ENCODE measurements around the gene LMBR1L.
"Not testable (repeated sequence)": the region's sequence is repeated elsewhere in the genome, so short reads cannot be mapped to it uniquely, and the experiment has no call there.

Gene LMBR1L

DNA sequence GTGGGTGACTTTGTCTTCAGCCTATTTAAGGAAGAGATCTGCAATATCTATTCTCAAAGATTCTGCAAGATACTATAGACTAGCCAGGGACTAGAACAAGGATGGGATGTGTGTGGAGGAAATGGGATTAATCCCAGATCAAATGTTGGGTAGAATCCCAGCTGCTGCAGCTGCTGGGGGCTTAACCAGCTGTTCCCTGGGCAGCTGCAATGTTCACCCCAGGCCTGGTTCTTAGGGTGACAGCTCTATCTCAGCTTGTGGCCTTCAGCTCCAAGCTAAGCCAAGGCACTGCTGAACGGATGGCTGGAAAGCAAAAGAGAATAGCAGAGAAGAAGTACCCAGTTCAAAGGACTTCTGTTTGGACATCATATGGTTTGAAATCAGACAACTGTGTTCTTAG is 30.9 kb downstream of the LMBR1L start:
- Histone ChIP-seq H3K27me3 (ENCODE audit: control insufficient read depth, insufficient read depth, low read length) (peaks cover 4% of the 10 kb centered on the region; the same call in 1 of the 2 replicates), H3K9ac (ENCODE audit: low read depth, low read length) (no peak overlapping the region), H3K4me3 (ENCODE audit: low read depth, low read length) (no peak overlapping the region), H3K9me3 (ENCODE audit: control insufficient read depth, insufficient read depth, low read length) (no peaks in the 10 kb centered on the region), H3K36me3 (ENCODE audit: control insufficient read depth, insufficient read depth, low read length) (no peaks in the 10 kb centered on the region), H3K27ac (ENCODE audit: low read depth, low read length) (no peak overlapping the region), H3K4me1 (ENCODE audit: control insufficient read depth, insufficient read depth, low read length) (no peaks in the 10 kb centered on the region)

DNA sequence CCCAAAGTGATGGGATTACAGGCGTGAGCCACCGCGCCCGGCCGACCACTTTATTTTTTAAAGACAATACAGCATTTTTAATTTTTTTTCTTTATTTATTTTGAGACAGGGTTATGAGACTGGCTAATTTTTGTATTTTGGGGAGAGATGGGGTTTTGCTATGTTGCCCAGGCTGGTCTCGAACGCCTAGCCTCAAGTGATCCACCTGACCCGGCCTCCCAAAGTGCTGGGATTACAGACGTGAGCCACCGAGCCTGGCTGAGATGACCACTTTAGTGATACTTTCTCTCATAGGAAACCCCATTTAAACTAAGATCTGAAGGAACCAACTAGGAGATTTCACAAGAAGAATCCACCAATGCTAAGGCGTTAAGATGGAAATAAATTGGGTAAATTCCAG is 39.7 kb downstream of the LMBR1L start:
- no peak overlapping the region for H3K9ac ChIP-seq (ENCODE audit: low read depth, low read length)
- no peak overlapping the region for H3K27ac ChIP-seq (ENCODE audit: low read depth, low read length)
- H3K4me1 ChIP-seq (ENCODE audit: control insufficient read depth, insufficient read depth, low read length), result peaks cover 5% of the 10 kb centered on the region
- peaks cover 14% of the 10 kb centered on the region for H3K27me3 ChIP-seq (ENCODE audit: control insufficient read depth, insufficient read depth, low read length)
- no peak overlapping the region for H3K4me3 ChIP-seq (ENCODE audit: low read depth, low read length)
- H3K36me3 ChIP-seq (ENCODE audit: control insufficient read depth, insufficient read depth, low read length), result no peaks in the 10 kb centered on the region
- H3K9me3 ChIP-seq (ENCODE audit: control insufficient read depth, insufficient read depth, low read length), result no peaks in the 10 kb centered on the region

DNA sequence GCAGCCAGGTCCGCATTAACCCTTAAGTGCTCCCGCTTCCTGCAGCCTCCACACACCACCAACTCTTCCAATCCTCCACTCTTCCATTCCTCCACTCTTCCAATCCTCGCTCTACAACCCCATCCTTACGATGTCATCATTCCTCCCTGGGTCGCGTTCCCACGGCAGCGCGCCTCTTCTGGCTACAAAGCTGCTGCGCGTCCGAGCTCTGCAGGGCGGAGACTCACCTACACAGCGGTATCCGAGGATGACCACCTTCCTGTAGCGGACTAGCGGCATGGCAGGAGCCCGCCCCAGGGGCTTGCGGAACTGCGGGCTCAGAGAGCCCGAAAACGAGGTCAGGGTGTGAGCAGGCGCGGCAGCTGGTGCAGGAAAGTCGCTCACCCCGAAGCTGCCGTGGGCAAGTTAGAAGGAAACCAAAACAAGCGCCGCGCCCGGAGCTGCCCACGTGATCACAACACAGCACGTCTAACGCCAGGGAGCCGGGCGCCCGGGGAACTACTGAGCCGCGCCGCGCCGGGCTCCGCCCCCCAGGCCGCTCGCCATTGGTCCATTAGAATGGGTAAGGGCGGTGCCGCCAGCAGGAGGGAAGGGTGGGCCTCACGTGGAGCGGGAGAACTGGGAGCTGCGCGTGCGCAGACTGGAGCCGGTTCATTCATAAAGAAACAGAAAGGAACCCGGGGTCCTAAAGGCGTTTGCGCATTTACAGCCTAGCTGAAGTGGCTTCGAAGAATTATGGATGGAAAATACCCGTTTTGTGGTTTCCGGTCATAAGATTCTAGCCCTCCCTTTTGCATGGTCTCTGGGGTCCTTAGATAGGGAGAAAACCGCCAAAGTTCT is 40.9 kb downstream of the LMBR1L start, which contains the start of gene RHEBL1:
TSS of gene RHEBL1 (minus strand) at position 473 of the 840 bp plus-strand sequence. CDS start at position 279, 194 bp downstream.
- Histone ChIP-seq H3K9me3 (ENCODE audit: control insufficient read depth, insufficient read depth, low read length) (no peaks in the 10 kb centered on the region), H3K27me3 (ENCODE audit: control insufficient read depth, insufficient read depth, low read length) (peaks cover 14% of the 10 kb centered on the region), H3K27ac (ENCODE audit: low read depth, low read length) (peak within 1 kb of the TSS; percentile 66), H3K36me3 (ENCODE audit: control insufficient read depth, insufficient read depth, low read length) (no peaks in the 10 kb centered on the region), H3K9ac (ENCODE audit: low read depth, low read length) (peak within 1 kb of the TSS; percentile 21; the same call in 1 of the 2 replicates), H3K4me3 (ENCODE audit: low read depth, low read length) (peak within 1 kb of the TSS; percentile 87), H3K4me1 (ENCODE audit: control insufficient read depth, insufficient read depth, low read length) (peaks cover 5% of the 10 kb centered on the region)

DNA sequence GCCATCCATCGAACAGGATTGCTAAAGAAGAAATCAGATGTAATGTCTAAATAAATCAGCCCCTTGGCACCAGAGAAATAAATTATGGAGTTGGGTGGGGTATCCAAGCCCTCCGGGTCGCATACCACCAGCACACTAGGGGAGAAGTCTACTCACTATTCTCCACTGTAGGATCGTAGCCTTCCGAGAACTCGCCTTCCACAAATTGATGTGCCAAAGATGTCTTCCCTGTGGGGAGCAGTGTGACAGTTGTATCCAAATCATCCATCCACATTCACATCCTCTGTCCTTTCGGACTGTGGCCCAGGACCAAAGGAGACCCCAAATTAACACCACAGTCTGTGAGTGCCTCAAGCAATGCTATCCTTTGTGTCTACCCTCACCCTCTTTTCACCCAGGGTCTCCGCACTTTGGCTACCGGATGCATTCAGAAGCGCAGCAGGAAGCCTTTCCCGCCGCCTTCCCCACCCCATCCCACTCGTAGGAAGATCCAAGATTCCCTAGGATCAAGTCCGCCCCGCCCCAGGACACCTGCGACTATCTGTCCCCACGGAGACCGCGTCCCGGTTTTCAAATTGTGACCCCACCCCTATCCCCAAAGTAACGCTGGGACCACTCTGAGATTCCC is 41.7 kb downstream of the LMBR1L start:
- Histone ChIP-seq H3K4me3 (ENCODE audit: low read depth, low read length) (peak overlapping the region; percentile 87), H3K9me3 (ENCODE audit: control insufficient read depth, insufficient read depth, low read length) (no peaks in the 10 kb centered on the region), H3K36me3 (ENCODE audit: control insufficient read depth, insufficient read depth, low read length) (no peaks in the 10 kb centered on the region), H3K27ac (ENCODE audit: low read depth, low read length) (no peak overlapping the region), H3K9ac (ENCODE audit: low read depth, low read length) (no peak overlapping the region), H3K4me1 (ENCODE audit: control insufficient read depth, insufficient read depth, low read length) (peaks cover 5% of the 10 kb centered on the region), H3K27me3 (ENCODE audit: control insufficient read depth, insufficient read depth, low read length) (peaks cover 14% of the 10 kb centered on the region)

DNA sequence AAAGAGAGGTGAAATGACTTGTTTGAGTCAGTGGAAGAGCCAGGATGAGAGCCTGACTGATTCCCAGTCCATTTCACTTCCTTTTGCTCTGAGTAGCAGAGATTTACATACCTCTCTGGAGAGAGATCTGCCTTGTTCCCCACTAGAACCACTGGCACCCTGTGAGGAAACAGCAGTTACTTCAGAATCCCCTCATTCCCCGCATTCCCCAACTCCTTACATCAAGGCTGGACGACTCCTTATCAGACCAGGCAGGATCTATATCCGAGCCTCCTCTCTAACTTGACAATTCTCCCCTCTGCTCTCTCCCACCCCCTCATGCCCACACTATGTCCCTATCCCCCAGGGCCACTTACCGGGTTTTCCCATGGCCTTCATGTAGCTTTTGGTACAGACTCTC is 44.5 kb downstream of the LMBR1L start:
- Histone ChIP-seq H3K36me3 (ENCODE audit: control insufficient read depth, insufficient read depth, low read length) (no peaks in the 10 kb centered on the region), H3K9me3 (ENCODE audit: control insufficient read depth, insufficient read depth, low read length) (no peaks in the 10 kb centered on the region), H3K27me3 (ENCODE audit: control insufficient read depth, insufficient read depth, low read length) (peaks cover 14% of the 10 kb centered on the region), H3K4me3 (ENCODE audit: low read depth, low read length) (no peak overlapping the region), H3K9ac (ENCODE audit: low read depth, low read length) (no peak overlapping the region), H3K27ac (ENCODE audit: low read depth, low read length) (no peak overlapping the region), H3K4me1 (ENCODE audit: control insufficient read depth, insufficient read depth, low read length) (peaks cover 5% of the 10 kb centered on the region)

DNA sequence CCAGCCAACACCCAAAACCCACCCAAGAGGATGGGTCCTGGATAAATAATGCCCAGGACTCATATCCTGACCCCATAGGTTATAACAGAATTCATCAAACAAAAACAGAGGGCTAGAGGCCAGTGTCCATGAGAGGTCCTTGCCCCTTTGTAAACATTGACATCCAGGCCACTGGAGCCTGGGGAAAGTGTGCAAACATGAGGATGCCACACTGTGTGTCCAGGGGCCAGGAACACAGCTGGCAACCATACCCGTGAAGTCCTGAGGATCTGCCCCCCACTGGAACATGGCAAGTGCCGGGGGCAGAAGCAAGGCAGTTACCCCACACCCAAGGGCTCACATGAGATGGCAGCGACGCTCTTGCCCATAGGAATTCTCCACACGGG is 45.9 kb downstream of the LMBR1L start:
- H3K9ac ChIP-seq (ENCODE audit: low read depth, low read length), result no peak overlapping the region
- H3K4me3 ChIP-seq (ENCODE audit: low read depth, low read length), result no peak overlapping the region
- no peaks in the 10 kb centered on the region for H3K36me3 ChIP-seq (ENCODE audit: control insufficient read depth, insufficient read depth, low read length)
- peaks cover 11% of the 10 kb centered on the region for H3K27me3 ChIP-seq (ENCODE audit: control insufficient read depth, insufficient read depth, low read length)
- H3K4me1 ChIP-seq (ENCODE audit: control insufficient read depth, insufficient read depth, low read length), result no peaks in the 10 kb centered on the region
- H3K27ac ChIP-seq (ENCODE audit: low read depth, low read length), result no peak overlapping the region
- no peaks in the 10 kb centered on the region for H3K9me3 ChIP-seq (ENCODE audit: control insufficient read depth, insufficient read depth, low read length)

DNA sequence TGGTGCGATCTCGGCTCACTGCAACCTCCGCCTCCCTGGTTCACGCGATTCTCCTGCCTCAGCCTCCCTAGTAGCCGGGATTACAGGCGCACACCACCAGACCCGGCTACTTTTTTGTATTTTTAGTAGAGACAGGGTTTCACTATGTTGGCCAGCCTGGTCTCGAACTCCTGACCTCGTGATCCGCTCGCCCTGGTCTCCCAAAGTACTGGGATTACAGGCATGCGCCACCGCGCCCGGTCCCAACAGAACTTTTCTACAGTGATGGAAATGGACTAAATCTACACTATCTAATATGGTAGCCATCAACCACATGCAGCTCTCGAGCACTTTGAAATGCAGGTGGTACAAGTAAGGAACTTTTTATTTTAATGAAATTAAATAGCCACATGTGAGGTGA is 48.7 kb downstream of the LMBR1L start:
- H3K36me3 ChIP-seq (ENCODE audit: control insufficient read depth, insufficient read depth, low read length); H3K9ac ChIP-seq (ENCODE audit: low read depth, low read length); H3K4me3 ChIP-seq (ENCODE audit: low read depth, low read length); H3K9me3 ChIP-seq (ENCODE audit: control insufficient read depth, insufficient read depth, low read length); H3K27me3 ChIP-seq (ENCODE audit: control insufficient read depth, insufficient read depth, low read length); H3K27ac ChIP-seq (ENCODE audit: low read depth, low read length): not testable (repeated sequence)
- H3K4me1 ChIP-seq (ENCODE audit: control insufficient read depth, insufficient read depth, low read length), result peaks cover 16% of the 10 kb centered on the region

DNA sequence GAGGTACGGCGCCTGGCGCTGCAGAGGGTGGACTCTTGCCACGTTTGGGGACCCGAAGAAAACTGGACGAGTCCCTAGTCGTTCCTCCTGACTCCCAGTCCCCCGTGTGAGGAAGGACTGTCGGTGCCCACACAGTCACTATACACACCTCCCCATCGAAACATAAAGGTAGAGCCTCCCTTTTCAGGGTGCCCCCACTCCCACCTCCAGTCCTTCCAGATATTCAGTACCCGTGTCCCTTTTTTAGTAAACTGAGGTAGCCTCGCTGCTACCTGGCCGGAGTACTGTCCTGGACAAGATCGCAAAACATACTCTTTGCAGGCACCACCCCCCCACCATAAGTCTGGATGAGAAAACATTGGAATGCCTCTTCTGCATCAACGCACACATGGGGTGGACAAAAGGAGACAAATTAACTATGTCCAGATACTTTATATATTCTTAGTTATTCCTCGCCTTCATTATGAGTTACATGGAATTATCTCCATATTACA is 49.4 kb downstream of the LMBR1L start:
- no peaks in the 10 kb centered on the region for H3K36me3 ChIP-seq (ENCODE audit: control insufficient read depth, insufficient read depth, low read length)
- H3K27ac ChIP-seq (ENCODE audit: low read depth, low read length), result peak overlapping the region; percentile 98
- H3K27me3 ChIP-seq (ENCODE audit: control insufficient read depth, insufficient read depth, low read length), result no peaks in the 10 kb centered on the region
- peak overlapping the region; percentile 98 for H3K9ac ChIP-seq (ENCODE audit: low read depth, low read length)
- peak overlapping the region; percentile 78 for H3K4me3 ChIP-seq (ENCODE audit: low read depth, low read length)
- H3K4me1 ChIP-seq (ENCODE audit: control insufficient read depth, insufficient read depth, low read length), result peaks cover 23% of the 10 kb centered on the region
- no peaks in the 10 kb centered on the region for H3K9me3 ChIP-seq (ENCODE audit: control insufficient read depth, insufficient read depth, low read length)

DNA sequence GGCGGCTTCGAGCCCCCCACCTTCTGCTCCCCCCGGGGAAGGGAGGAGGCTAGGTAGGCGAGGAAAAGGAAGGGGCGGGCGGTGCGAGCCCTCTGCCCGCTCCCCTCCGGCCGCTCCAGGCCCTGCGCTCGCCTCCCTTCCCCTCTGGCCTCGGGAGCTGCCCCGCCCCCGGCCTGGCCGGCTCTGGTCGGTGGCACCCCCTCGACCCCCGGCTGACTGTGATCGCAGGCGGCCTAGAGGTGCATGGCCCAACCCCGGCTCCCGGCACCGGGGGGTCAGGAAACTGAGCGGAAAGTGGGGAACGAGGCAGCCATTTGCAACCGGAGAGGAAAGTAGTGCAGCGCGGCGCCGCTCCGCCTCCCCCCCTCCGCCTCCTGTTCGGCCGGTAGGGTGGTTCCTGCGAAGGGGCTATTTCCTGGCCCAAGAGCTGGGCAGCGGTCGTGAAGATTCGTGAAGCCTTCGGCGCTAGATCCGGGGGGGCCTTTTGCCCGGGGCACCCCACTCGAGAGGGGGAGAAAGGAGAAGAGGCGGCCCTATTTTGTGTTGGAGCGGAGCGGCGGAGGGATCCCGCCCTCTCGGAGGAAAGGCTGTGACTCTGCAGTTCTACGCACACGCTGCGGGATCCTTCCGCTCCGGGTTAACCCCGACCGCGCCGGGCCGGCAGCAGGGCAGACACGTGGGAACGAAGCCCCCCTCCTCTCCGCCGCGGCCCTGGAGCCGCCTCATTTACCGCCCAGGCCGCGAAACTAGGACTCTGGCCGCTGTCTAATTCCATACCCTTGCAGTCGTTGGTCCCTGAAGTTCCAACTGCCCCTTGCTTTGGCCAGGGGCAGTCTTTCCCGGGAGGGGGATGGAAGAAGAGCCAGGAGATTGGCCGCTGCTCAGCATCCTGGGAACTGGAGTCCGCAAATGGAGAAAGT is 50.1 kb downstream of the LMBR1L start, which contains the start of gene KMT2D:
TSS of gene KMT2D (minus strand) at position 558 of the 920 bp plus-strand sequence. CDS start 5,470 bp downstream, outside the sequence.
- Histone ChIP-seq H3K9me3 (ENCODE audit: control insufficient read depth, insufficient read depth, low read length) (no peaks in the 10 kb centered on the region), H3K27ac (ENCODE audit: low read depth, low read length) (peak within 1 kb of the TSS; percentile 98), H3K4me3 (ENCODE audit: low read depth, low read length) (peak within 1 kb of the TSS; percentile 78), H3K36me3 (ENCODE audit: control insufficient read depth, insufficient read depth, low read length) (no peaks in the 10 kb centered on the region), H3K9ac (ENCODE audit: low read depth, low read length) (peak within 1 kb of the TSS; percentile 98), H3K27me3 (ENCODE audit: control insufficient read depth, insufficient read depth, low read length) (no peaks in the 10 kb centered on the region), H3K4me1 (ENCODE audit: control insufficient read depth, insufficient read depth, low read length) (peaks cover 30% of the 10 kb centered on the region)

DNA sequence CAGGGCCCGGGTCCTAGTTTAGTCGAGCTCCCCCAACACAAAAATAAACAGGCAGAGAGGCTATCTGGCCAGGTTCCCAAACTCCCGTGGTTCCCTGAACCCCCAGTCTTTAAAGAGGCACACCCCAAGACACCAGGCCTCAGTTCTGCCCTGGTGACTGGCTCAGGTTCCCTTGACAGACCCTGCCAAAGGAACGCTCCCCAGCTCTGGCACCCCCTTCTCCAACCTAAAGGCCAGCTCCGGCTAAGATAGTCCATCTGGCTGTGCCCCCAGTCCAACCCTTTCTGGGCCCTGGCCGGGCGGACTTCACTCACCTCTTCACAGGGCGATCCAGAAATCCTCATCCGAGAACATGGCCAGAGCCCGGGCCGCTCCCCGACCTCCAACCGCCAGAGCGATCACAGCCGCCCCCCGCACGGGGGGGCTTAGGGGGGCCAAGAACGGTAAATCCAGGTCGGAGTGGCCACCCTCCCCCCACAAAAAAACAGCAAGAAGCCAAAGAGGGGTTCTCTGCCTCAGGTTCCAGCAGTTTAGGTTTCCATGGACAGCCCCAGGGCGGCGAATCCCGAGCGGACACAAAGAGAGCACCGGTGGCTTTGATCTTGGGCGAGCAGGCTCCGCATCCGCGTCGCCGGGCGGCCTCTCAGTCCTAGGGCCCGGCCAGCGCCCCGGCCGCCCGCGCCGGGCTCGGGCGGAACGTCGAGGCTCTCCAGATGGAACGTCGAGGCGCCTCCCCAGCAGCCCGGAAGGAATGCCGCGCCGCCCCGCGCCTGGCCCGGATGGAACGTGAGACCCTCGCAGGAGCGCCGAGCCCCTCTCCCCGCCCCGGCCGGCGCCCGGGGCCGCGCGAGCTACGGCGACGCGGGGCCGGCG is 51.1 kb downstream of the LMBR1L start:
- Histone ChIP-seq H3K27me3 (ENCODE audit: control insufficient read depth, insufficient read depth, low read length) (no peaks in the 10 kb centered on the region), H3K27ac (ENCODE audit: low read depth, low read length) (peak overlapping the region; percentile 98), H3K4me1 (ENCODE audit: control insufficient read depth, insufficient read depth, low read length) (peaks cover 31% of the 10 kb centered on the region), H3K36me3 (ENCODE audit: control insufficient read depth, insufficient read depth, low read length) (peaks cover 9% of the 10 kb centered on the region), H3K9ac (ENCODE audit: low read depth, low read length) (peak overlapping the region; percentile 98), H3K4me3 (ENCODE audit: low read depth, low read length) (peak overlapping the region; percentile 78), H3K9me3 (ENCODE audit: control insufficient read depth, insufficient read depth, low read length) (no peaks in the 10 kb centered on the region)
